GM10266 (cell line): ENCODE measurements around the gene HPS5.

Source experiments
- DNase-seq: peaks from one replicate; pipeline ENCODE4 v3.0.0; 2012; ENCODE audit errors: extremely low spot score
- TF ChIP-seq, protein P1 (sequence below): IDR thresholded peaks from 2 replicates; pipeline ENCODE4 v1.5.1; 2012; ENCODE audit warnings: mild to moderate bottlenecking, low read depth; ENCODE audit not compliant: control insufficient read depth, insufficient read depth; ENCODE audit errors: missing control alignments

The HPS5 gene

DNA sequence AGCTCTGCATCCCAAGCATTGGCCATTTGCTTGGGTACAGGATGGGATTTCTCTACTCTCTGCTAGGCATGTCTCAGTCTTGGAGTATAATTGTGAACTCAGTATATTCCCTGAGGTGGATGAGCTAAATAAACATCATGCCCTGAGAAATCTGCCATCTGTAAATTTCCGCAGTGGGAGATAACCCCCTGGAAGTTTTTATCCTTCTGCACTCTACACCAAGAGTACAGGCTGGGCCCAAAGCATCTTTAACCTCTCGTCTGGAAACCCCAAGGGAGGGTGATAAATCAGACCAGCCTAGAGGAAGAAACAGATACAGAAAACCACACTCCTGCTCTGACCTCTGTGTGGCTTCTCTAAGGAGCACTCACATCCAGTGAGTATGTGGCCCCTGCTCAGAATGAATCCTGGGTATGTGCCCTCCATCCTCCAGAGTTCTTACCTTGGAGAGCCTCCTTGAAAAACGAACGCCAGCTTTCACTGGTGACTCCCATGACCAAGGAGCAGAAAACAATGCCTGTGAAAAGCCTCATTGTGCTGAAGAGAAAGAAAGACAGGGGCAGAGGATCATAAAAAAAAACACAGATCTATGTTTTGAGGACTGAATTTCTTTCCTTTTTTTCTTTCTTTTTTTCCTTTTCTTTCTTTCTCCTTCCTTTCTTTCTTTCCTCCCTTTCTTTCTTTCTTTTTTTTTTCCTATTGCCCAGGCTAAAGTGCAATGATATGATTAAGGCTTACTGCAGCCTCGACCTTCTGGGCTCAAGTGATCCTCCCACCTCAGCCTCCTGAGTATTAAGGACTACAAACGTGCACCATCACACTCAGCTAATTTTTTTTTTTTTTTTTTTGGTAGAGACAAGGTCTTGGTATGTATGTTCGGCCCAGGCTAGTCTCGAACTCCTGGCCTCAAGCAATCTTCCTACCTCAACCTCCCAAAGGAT is 86.3 kb downstream of the HPS5 start:
- TF ChIP-seq, protein P1, sequence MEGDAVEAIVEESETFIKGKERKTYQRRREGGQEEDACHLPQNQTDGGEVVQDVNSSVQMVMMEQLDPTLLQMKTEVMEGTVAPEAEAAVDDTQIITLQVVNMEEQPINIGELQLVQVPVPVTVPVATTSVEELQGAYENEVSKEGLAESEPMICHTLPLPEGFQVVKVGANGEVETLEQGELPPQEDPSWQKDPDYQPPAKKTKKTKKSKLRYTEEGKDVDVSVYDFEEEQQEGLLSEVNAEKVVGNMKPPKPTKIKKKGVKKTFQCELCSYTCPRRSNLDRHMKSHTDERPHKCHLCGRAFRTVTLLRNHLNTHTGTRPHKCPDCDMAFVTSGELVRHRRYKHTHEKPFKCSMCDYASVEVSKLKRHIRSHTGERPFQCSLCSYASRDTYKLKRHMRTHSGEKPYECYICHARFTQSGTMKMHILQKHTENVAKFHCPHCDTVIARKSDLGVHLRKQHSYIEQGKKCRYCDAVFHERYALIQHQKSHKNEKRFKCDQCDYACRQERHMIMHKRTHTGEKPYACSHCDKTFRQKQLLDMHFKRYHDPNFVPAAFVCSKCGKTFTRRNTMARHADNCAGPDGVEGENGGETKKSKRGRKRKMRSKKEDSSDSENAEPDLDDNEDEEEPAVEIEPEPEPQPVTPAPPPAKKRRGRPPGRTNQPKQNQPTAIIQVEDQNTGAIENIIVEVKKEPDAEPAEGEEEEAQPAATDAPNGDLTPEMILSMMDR, result no peak
- DNase-seq, result no peak

- no peak for DNase-seq
- TF ChIP-seq, protein P1, result no peak
Observed at GRCh38 chr11:18233912-18234311, 88.0 kb downstream of the HPS5 start.

DNA sequence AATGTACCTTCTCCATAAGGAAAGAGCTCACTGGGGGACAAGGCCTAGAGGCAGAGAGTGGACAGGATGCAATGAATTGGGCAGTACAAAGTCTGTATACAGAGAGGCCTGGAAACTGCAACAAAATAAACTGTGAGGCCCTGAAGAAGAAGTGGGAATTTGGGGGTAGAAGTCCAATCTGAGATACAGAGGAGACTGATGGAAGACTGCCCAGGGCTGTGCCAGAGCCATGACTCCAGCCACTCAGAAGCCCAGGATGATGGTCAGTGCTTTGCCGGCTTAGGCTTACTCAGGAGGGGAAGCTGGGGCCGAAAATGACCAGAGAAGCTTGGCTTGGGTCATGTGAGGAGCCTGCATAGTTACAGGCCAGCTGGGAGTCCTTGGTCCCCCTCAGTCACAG is 91.1 kb downstream of the HPS5 start:
- TF ChIP-seq, protein P1, result no peak
- no peak for DNase-seq

DNA sequence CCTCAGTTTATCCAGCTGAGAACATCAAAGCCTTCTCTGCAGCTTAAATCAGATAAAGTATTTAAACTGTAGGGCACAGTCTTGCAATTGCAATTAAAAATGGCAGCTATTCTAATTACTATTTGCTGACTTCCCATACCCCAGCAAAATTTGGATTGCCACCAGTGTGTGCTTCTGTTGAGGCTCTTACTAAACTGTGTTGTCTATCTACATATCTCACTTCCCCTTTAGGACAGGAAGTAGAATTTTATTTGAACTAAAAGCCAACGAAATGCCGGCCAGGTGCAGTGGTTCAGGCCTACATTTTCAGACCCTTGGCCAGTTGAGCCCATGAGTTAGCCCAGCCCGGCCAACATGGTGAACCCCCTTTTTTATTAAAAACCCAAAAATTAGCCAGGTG is 92.4 kb downstream of the HPS5 start:
- TF ChIP-seq, protein P1, result no peak
- peak; percentile 50 for DNase-seq
